ENCODE results near the gene FRK. TPM values are rescaled to one million over a fixed set of nuclear protein-coding genes. Genes with fewer than 3 reads are reported as not detected.
A peak's percentile ranks its signal among the peaks of the same experiment; 100 is the strongest.
"Not testable (repeated sequence)": the region's sequence is repeated elsewhere in the genome, so short reads cannot be mapped to it uniquely, and the experiment has no call there.

The FRK gene
- polyA plus RNA-seq, 2 donors, result 1.3 to 1.8 TPM

DNA sequence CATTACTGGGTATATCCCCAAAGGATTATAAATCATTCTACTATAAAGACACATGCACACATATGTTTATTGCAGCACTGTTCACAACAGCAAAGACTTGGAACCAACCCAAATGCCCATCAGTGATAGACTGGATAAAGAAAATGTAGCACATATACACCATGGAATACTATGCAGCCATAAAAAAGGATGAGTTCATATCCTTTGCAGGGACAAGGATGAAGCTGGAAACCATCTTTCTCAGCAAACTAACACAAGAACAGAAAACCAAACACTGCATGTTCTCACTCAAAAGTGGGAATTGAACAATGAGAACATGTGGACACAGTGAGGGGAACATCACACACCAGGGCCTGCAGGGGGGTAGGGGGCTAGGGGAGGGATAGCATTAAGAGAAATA is 14.4 kb downstream of the FRK start:
- H3K4me3 ChIP-seq (ENCODE audit: low read depth in 1 of 2, low read length in 2 of 2); H3K36me3 ChIP-seq (ENCODE audit: control insufficient read depth in 2 of 2, insufficient read depth in 2 of 2, low read length in 1 of 2); H3K4me1 ChIP-seq (ENCODE audit: control insufficient read depth in 2 of 2, insufficient read depth in 2 of 2, low read length in 1 of 2); H3K27ac ChIP-seq (ENCODE audit: low read depth in 2 of 2, low read length in 1 of 2); H3K27me3 ChIP-seq (ENCODE audit: control insufficient read depth in 1 of 2, insufficient read depth in 2 of 2, low read length in 2 of 2); H3K9me3 ChIP-seq (ENCODE audit: control insufficient read depth in 2 of 2, insufficient read depth in 1 of 2, low read depth in 1 of 2, low read length in 1 of 2): not testable (repeated sequence)

DNA sequence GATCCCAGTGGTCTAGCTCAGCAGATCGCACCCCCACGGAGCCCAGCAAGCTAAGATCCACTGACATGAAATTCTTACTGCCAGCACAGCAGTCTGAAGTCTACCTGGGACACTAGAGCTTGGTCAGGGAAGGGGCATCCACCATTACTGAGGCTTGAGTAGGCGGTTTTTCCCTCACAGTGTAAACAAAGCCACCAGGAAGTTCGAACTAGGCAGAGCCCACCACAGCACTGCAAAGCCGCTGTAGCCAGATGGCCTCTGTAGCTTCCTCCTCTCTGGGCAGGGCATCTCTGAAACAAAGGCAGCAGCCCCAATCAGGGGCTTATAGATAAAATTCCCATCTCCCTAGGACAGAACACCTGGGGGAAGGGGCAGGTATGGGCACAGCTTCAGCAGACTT is 18.8 kb downstream of the FRK start:
- no peak overlapping the region for H3K4me3 ChIP-seq (ENCODE audit: low read depth in 1 of 2, low read length in 2 of 2)
- 84 to 87% methylated on average over 5 of the region's 5 CpGs for WGBS, 2 donors
- peaks cover 0 to 9% of the 10 kb centered on the region in 2 donors for H3K4me1 ChIP-seq (ENCODE audit: control insufficient read depth in 2 of 2, insufficient read depth in 2 of 2, low read length in 1 of 2)
- H3K9me3 ChIP-seq (ENCODE audit: control insufficient read depth in 2 of 2, insufficient read depth in 1 of 2, low read depth in 1 of 2, low read length in 1 of 2), result peaks cover 0 to 7% of the 10 kb centered on the region in 2 donors
- peak overlapping the region in 1 of 2 donors; percentile 48 for H3K27ac ChIP-seq (ENCODE audit: low read depth in 2 of 2, low read length in 1 of 2)
- no peaks in the 10 kb centered on the region for H3K27me3 ChIP-seq (ENCODE audit: control insufficient read depth in 1 of 2, insufficient read depth in 2 of 2, low read length in 2 of 2)
- H3K36me3 ChIP-seq (ENCODE audit: control insufficient read depth in 2 of 2, insufficient read depth in 2 of 2, low read length in 1 of 2), result peaks cover 0 to 2% of the 10 kb centered on the region in 2 donors

DNA sequence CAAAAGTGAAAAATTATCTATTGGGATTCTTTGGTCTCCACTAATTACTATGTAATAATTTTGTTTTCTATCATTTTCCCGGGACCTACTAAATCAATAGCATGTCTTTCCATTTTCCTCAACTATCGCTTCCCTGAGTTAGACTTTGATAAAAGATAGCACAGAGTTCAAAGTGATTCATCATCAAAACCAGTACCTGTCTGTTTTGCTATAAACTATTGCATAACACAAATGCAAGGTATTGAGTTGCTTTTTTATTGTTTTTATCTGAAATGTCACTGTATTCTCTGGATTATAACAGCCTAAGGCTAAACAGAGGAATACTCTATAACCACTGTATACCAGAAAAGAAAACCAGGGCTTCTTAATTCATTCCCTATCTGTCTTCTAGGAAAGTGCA is 19.7 kb downstream of the FRK start:
- 74 to 91% methylated on average over 2 of the region's 2 CpGs for WGBS, 2 donors

DNA sequence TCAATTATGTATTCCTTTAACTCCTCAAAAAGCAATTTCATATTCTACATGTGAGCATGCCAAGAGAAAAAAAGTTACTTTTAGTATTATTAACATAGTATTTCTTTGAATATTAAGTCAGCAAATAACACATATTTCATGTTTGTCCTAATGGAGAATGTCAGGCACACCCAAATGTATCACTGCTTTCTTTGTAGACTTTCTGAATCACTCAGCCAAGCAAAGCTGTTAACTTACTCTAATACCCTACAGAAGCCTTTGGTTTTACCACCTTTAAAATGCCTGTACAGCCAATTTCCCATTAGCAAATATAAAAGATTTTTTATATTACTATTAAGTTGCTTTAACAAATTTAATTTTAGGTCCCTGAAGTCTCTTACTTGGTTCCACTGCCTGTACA is 23.8 kb downstream of the FRK start:
- Histone ChIP-seq H3K4me3 (ENCODE audit: low read depth in 1 of 2, low read length in 2 of 2) (no peak overlapping the region), H3K4me1 (ENCODE audit: control insufficient read depth in 2 of 2, insufficient read depth in 2 of 2, low read length in 1 of 2) (peaks cover 0 to 8% of the 10 kb centered on the region in 2 donors), H3K9me3 (ENCODE audit: control insufficient read depth in 2 of 2, insufficient read depth in 1 of 2, low read depth in 1 of 2, low read length in 1 of 2) (peaks cover 0 to 5% of the 10 kb centered on the region in 2 donors)

More for the DNA sequence above, 19.7 kb downstream of the FRK start:
- Histone ChIP-seq H3K4me1 (ENCODE audit: control insufficient read depth in 2 of 2, insufficient read depth in 2 of 2, low read length in 1 of 2) (peaks cover 0 to 9% of the 10 kb centered on the region in 2 donors), H3K9me3 (ENCODE audit: control insufficient read depth in 2 of 2, insufficient read depth in 1 of 2, low read depth in 1 of 2, low read length in 1 of 2) (peaks cover 0 to 7% of the 10 kb centered on the region in 2 donors), H3K36me3 (ENCODE audit: control insufficient read depth in 2 of 2, insufficient read depth in 2 of 2, low read length in 1 of 2) (peaks cover 0 to 2% of the 10 kb centered on the region in 2 donors), H3K27me3 (ENCODE audit: control insufficient read depth in 1 of 2, insufficient read depth in 2 of 2, low read length in 2 of 2) (no peaks in the 10 kb centered on the region), H3K27ac (ENCODE audit: low read depth in 2 of 2, low read length in 1 of 2) (no peak overlapping the region), H3K4me3 (ENCODE audit: low read depth in 1 of 2, low read length in 2 of 2) (no peak overlapping the region)

DNA sequence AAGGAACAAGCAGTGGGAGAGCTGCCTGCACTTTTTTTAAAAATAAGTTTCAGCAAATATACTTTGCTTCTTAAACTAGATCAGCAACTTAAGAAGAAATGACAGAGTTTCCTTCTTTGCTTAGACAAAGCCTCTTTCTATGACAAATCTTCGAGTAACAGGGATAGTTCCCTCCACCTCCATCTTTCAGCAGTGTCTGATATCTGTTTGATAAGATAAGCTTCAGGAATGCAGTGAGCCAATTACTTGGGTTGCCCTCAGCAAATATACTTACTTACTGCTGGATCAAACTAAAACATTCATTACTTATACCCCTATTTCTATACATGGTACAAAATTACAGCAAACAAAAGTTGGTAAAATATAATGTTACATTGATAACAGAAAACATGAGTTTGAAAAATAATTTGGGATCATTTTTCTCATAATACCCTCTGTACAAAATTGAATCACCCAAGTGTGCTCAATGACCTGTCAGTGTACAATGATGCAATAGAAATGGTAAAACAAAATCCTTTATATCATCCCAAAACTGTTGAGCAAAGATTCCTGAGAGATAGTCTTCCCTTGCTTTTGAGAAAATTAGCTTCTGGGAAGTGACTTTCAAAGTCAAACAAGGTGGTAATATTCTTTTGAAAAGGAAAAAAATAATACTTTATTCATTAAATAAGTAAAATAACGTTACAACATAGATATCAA is 24.5 kb downstream of the FRK start:
- Histone ChIP-seq H3K4me3 (ENCODE audit: low read depth in 1 of 2, low read length in 2 of 2) (no peak overlapping the region), H3K9me3 (ENCODE audit: control insufficient read depth in 2 of 2, insufficient read depth in 1 of 2, low read depth in 1 of 2, low read length in 1 of 2) (peaks cover 0 to 3% of the 10 kb centered on the region in 2 donors), H3K27ac (ENCODE audit: low read depth in 2 of 2, low read length in 1 of 2) (no peak overlapping the region), H3K36me3 (ENCODE audit: control insufficient read depth in 2 of 2, insufficient read depth in 2 of 2, low read length in 1 of 2) (peaks cover 0 to 2% of the 10 kb centered on the region in 2 donors), H3K4me1 (ENCODE audit: control insufficient read depth in 2 of 2, insufficient read depth in 2 of 2, low read length in 1 of 2) (peaks cover 0 to 3% of the 10 kb centered on the region in 2 donors), H3K27me3 (ENCODE audit: control insufficient read depth in 1 of 2, insufficient read depth in 2 of 2, low read length in 2 of 2) (no peaks in the 10 kb centered on the region)
- WGBS, 2 donors, result 30 to 39% methylated on average over 2 of the region's 2 CpGs

More for the DNA sequence above, 23.8 kb downstream of the FRK start:
- Histone ChIP-seq H3K27ac (ENCODE audit: low read depth in 2 of 2, low read length in 1 of 2) (no peak overlapping the region), H3K27me3 (ENCODE audit: control insufficient read depth in 1 of 2, insufficient read depth in 2 of 2, low read length in 2 of 2) (no peaks in the 10 kb centered on the region), H3K36me3 (ENCODE audit: control insufficient read depth in 2 of 2, insufficient read depth in 2 of 2, low read length in 1 of 2) (peaks cover 0 to 2% of the 10 kb centered on the region in 2 donors)

DNA sequence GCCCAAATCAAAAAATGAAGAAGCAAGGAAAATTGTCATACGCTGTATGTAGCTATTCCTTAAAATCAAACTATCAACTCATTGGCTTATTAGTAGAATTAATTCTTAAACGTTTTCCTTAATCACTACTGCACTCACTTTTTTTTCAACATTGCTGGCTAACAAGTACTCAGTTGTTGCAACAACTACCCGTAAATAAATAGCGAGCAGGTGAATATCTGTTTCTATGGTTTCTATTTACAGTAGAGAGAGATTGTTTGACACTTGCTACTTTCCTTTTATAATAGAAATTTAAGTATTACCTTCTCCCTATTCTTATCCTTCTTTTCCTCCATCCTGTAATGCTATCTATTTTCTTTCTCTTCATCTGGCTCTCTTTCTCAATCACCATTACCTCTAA is 25.1 kb downstream of the FRK start:
- 65 to 72% methylated on average over 4 of the region's 4 CpGs for WGBS, 2 donors
- peaks cover 0 to 3% of the 10 kb centered on the region in 2 donors for H3K4me1 ChIP-seq (ENCODE audit: control insufficient read depth in 2 of 2, insufficient read depth in 2 of 2, low read length in 1 of 2)
- peaks cover 0 to 2% of the 10 kb centered on the region in 2 donors for H3K36me3 ChIP-seq (ENCODE audit: control insufficient read depth in 2 of 2, insufficient read depth in 2 of 2, low read length in 1 of 2)
- H3K9me3 ChIP-seq (ENCODE audit: control insufficient read depth in 2 of 2, insufficient read depth in 1 of 2, low read depth in 1 of 2, low read length in 1 of 2), result peaks cover 0 to 3% of the 10 kb centered on the region in 2 donors
- H3K27me3 ChIP-seq (ENCODE audit: control insufficient read depth in 1 of 2, insufficient read depth in 2 of 2, low read length in 2 of 2), result no peaks in the 10 kb centered on the region
- no peak overlapping the region for H3K27ac ChIP-seq (ENCODE audit: low read depth in 2 of 2, low read length in 1 of 2)
- no peak overlapping the region for H3K4me3 ChIP-seq (ENCODE audit: low read depth in 1 of 2, low read length in 2 of 2)

DNA sequence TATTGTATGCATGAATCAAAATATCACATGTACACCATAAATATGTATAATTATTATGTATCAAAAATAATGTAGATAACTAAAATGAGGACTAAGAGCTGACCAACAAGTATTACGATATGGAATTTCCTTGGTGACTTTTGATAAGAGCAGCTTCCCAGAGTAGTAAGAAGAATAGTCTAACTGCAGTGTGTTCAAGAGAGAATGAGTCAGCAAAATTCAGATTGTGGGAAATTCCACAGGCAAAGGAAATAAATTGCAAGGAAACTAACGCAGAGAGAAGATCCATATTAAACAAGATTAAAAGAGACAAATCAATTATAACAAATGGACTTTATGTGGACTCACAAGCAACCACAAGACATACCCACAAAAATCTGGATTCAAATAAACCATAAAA is 26.4 kb downstream of the FRK start:
- H3K27ac ChIP-seq (ENCODE audit: low read depth in 2 of 2, low read length in 1 of 2), result no peak overlapping the region

DNA sequence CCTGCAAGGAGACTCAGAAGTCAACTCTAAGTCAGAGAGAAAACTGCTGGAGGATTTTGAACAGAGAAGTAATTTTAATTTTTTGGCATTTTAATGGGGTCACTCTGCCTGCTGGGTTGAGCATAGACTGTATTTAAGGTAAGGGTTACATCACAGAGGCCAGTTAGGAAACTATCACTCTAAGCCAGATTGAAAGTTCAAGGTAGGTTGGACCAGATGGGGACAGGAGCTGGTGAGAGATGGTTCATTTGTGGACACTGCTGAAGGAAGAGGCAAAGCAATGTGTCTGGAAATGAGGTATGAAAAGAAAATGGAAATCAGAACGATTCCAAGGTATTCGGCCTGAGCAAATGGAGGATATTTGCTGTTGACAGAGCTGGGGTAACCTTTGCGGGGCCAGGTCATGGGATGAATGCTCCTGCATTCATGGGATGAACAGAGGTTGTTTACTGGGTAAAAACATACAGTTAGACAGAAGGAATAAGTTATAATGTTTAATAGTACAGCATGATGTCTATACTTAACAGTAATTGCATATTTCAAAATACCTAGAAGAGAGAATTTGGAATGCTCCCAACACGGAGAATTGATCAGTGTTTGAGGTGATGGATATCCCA is 26.9 kb downstream of the FRK start:
- H3K4me1 ChIP-seq (ENCODE audit: control insufficient read depth in 2 of 2, insufficient read depth in 2 of 2, low read length in 1 of 2), result peaks cover 0 to 3% of the 10 kb centered on the region in 2 donors
- no peak overlapping the region for H3K4me3 ChIP-seq (ENCODE audit: low read depth in 1 of 2, low read length in 2 of 2)
- no peaks in the 10 kb centered on the region for H3K36me3 ChIP-seq (ENCODE audit: control insufficient read depth in 2 of 2, insufficient read depth in 2 of 2, low read length in 1 of 2)
- H3K9me3 ChIP-seq (ENCODE audit: control insufficient read depth in 2 of 2, insufficient read depth in 1 of 2, low read depth in 1 of 2, low read length in 1 of 2), result peaks cover 0 to 3% of the 10 kb centered on the region in 2 donors
- H3K27ac ChIP-seq (ENCODE audit: low read depth in 2 of 2, low read length in 1 of 2), result no peak overlapping the region
- WGBS, 2 donors, result 74 to 88% methylated on average over 4 of the region's 4 CpGs
- H3K27me3 ChIP-seq (ENCODE audit: control insufficient read depth in 1 of 2, insufficient read depth in 2 of 2, low read length in 2 of 2), result no peaks in the 10 kb centered on the region

More for the DNA sequence above, 26.4 kb downstream of the FRK start:
- H3K36me3 ChIP-seq (ENCODE audit: control insufficient read depth in 2 of 2, insufficient read depth in 2 of 2, low read length in 1 of 2), result no peaks in the 10 kb centered on the region
- H3K9me3 ChIP-seq (ENCODE audit: control insufficient read depth in 2 of 2, insufficient read depth in 1 of 2, low read depth in 1 of 2, low read length in 1 of 2), result peaks cover 0 to 3% of the 10 kb centered on the region in 2 donors
- H3K4me3 ChIP-seq (ENCODE audit: low read depth in 1 of 2, low read length in 2 of 2), result no peak overlapping the region
- no peaks in the 10 kb centered on the region for H3K27me3 ChIP-seq (ENCODE audit: control insufficient read depth in 1 of 2, insufficient read depth in 2 of 2, low read length in 2 of 2)
- WGBS, 2 donors, result 30 to 38% methylated on average over 2 of the region's 2 CpGs
- H3K4me1 ChIP-seq (ENCODE audit: control insufficient read depth in 2 of 2, insufficient read depth in 2 of 2, low read length in 1 of 2), result peaks cover 0 to 3% of the 10 kb centered on the region in 2 donors

DNA sequence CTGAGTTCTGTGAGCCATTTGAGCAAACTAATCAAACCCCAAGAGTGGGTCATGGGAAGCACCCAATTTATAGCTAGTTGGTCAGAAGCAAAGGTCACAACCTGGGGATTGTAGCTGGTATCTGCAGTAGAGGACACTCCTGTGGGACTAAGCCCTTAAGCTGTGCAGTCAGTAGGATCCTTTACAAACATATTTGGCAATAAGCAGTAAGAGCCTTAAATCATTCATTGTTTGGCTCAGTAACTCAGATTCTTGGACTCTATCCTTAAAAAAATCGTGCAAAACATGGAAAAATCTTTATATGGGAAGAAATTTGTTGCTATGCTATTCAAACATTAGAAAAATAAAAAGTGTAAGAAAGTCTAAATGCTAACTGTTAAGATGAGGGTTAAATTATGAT is 29.9 kb downstream of the FRK start:
- no peak overlapping the region for H3K4me3 ChIP-seq (ENCODE audit: low read depth in 1 of 2, low read length in 2 of 2)
- H3K9me3 ChIP-seq (ENCODE audit: control insufficient read depth in 2 of 2, insufficient read depth in 1 of 2, low read depth in 1 of 2, low read length in 1 of 2), result no peaks in the 10 kb centered on the region
- no peaks in the 10 kb centered on the region for H3K27me3 ChIP-seq (ENCODE audit: control insufficient read depth in 1 of 2, insufficient read depth in 2 of 2, low read length in 2 of 2)
- H3K27ac ChIP-seq (ENCODE audit: low read depth in 2 of 2, low read length in 1 of 2), result no peak overlapping the region
- WGBS, 2 donors, result 24 to 29% methylated on average over 1 of the region's 1 CpG
- no peaks in the 10 kb centered on the region for H3K36me3 ChIP-seq (ENCODE audit: control insufficient read depth in 2 of 2, insufficient read depth in 2 of 2, low read length in 1 of 2)
- H3K4me1 ChIP-seq (ENCODE audit: control insufficient read depth in 2 of 2, insufficient read depth in 2 of 2, low read length in 1 of 2), result no peaks in the 10 kb centered on the region

DNA sequence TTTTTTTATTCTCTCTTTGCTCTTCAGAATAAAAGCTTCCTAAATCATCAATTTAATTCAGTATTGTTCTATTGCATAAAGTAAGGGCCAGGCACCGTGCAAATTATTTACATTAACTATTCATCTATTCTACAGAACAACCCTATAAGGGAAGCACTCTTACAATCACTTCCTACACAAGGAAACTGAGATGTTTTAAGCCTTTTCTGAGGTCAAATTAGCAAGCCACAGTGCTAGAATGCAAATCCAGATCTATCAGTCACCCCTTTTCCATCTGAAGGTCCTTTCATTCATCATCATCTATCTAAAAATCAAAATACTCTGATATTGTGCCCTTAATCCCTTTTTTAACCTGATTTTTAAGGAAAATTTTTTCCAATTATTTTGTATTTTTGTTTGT is 31.2 kb downstream of the FRK start:
- no peaks in the 10 kb centered on the region for H3K36me3 ChIP-seq (ENCODE audit: control insufficient read depth in 2 of 2, insufficient read depth in 2 of 2, low read length in 1 of 2)
- 41 to 62% methylated on average over 1 of the region's 1 CpG for WGBS, 2 donors
- no peak overlapping the region for H3K4me3 ChIP-seq (ENCODE audit: low read depth in 1 of 2, low read length in 2 of 2)
- H3K4me1 ChIP-seq (ENCODE audit: control insufficient read depth in 2 of 2, insufficient read depth in 2 of 2, low read length in 1 of 2), result no peaks in the 10 kb centered on the region
- H3K27ac ChIP-seq (ENCODE audit: low read depth in 2 of 2, low read length in 1 of 2), result no peak overlapping the region
- H3K9me3 ChIP-seq (ENCODE audit: control insufficient read depth in 2 of 2, insufficient read depth in 1 of 2, low read depth in 1 of 2, low read length in 1 of 2), result no peaks in the 10 kb centered on the region
- no peaks in the 10 kb centered on the region for H3K27me3 ChIP-seq (ENCODE audit: control insufficient read depth in 1 of 2, insufficient read depth in 2 of 2, low read length in 2 of 2)

All from esophagus (tissue), 2 donors.